HG03139 (cell line): ENCODE measurements around the gene NXNL1.
"Not testable (repeated sequence)": the region's sequence is repeated elsewhere in the genome, so short reads cannot be mapped to it uniquely, and the experiment has no call there.

ENCODE experiments used
- ATAC-seq: cut with Tn5 transposase; IDR thresholded peaks from one replicate; pipeline ENCODE4 v1.9.1; 2021; ENCODE audit not compliant: unreplicated experiment

NXNL1 gene

DNA sequence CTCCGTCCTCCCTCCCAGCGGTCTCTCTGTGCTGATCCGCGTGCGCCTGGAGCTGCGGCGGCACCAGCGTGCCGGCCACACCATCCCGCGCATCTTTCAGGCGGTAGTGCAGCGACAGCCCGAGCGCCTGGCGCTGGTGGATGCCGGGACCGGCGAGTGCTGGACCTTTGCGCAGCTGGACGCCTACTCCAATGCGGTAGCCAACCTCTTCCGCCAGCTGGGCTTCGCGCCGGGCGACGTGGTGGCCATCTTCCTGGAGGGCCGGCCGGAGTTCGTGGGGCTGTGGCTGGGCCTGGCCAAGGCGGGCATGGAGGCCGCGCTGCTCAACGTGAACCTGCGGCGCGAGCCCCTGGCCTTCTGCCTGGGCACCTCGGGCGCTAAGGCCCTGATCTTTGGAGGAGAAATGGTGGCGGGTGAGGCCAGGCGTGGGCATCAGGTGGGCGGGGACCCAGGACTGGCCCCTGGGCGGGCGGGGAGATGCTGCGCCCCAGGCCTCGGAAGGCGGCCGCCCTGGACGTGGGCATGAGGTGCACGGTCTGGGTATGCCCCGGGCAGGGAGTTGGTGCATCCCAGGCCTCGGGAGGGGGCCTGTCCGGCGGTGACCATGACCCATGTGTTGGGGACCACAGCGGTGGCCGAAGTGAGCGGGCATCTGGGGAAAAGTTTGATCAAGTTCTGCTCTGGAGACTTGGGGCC, 26.0 kb upstream of the NXNL1 start:
- no peak for ATAC-seq

DNA sequence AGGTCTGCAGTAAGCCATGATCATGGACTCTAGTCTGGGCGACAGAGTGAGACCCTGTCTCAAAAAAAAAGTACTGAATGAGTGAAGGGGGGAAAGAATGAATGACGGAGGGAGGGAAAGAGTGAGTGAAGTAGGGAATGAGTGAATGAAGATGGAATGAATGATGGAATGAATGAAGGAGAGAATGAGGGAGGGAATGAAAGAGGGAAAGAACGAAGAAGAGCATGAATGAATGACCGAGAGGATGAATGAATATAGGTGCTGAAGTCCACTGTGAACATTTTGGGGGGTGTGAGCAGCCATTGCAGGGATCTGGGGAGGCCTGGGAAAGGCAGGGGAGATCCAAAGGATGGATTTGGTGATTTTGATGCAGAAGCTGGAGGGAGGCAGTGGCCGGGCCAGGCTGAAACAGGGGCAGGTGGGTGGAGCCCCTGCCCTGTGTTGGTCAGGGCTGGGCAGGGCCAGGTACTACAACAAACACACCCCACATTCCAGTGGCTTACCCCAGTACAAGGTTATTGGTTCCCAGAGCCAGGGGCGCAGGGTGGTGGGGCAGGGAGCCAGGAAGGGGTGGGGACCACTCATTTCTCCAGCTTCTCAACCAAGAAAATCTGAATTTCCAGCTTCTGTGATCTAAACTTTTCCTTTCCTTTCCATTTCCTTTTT, 23.9 kb upstream of the NXNL1 start:
- ATAC-seq, result no peak

DNA sequence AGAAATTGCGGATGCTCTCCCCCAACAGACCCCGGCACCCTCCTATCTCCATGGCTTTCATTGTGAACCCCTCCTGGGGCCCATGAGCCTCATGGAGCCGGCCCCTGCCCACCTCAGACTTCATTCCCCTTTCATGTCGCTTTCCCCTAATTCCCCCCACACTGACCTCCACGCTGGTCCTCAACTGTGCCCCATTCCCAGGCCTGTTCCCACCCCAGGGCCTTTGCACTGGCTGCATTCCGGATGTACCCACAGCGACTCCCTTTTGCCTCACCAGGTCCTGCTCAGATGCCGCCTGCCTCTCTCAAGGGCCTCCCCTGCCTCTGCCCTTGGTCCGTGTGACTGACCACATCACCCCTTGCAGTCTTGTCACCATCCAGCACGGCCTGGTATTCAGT, 22.9 kb upstream of the NXNL1 start:
- ATAC-seq, result no peak

DNA sequence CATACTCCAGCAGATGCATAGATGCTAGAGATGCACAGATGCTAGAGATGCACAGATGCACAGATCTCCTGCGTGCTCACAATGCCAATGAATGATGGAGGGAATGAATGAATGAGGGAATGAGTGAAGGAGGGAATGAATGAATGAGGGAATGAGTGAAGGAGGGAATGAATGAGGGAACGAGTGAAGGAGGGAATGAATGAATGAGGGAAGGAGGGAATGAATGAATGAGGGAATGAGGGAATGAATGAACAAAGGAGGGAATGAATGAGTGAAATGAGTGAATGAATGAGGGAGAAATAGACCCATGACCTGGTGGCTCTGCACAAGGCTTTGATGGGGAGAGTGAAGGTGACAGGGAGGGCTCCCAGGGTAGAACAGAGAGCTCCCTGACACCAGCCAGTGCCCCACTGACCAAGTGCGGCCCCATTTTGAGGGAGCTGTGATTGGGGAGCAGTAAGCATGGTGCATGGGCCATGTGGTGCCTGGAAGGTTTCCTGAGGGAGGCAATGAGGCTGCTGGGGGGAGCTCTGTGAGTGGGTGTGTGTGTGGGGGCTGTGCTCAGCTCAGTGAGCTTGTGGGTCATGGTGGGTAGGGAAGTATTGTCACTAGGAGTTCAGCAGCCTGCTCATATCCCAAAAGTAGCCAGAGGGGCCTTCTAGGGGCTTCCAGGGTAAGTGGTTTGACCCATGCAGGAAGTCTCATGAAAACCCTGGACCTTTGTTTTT, 22.3 kb upstream of the NXNL1 start:
- ATAC-seq, result no peak

DNA sequence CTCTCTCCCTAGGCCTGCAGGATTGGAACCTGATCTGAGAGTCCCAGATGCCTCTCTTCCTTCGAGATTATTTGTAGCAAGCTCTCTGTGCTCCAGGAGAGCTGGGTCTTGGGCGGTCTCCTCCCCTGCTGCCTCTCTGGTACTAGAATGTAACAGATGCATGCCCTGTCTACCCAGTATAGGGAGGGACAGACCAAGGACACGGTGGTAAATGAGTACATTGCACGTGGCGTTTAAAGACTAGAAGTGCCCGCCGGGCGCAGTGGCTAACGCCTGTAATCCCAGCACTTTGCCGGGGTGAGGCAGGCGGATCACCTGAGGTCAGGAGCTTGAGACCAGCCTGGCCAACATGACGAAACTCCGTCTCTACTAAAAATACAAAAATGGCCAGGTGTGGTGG, 21.3 kb upstream of the NXNL1 start:
- no peak for ATAC-seq

- ATAC-seq, result no peak
Measured at GRCh38 chr19:17479325-17479791, 18.6 kb upstream of the NXNL1 start.

DNA sequence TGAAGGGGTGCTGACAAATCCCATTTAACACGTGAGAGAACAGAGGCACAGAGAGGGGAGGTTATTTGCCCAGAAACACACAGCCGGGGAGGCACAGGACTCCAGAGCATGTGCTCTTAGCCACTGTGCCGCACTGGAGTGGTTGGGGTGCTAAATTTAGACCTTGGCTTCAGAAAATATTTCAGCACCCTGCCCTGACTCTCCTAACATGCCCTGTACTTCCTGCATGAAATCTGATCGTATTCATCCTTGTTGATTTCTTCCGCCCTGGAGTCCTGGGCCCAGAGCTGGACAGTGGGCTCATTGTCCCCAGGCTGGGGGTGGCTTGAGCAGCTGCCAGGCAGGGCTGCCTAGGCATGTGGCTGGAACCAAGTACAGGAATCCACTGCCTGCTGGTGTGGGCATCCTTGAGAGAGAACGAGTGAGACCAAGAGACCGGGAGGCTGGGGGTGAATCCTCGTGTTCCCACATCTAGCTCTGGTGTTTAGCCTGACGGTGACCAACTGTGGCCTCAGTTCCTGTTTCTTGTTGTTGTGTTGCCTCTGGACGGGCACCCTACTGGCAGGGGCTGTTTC, 14.9 kb upstream of the NXNL1 start:
- ATAC-seq, result no peak

DNA sequence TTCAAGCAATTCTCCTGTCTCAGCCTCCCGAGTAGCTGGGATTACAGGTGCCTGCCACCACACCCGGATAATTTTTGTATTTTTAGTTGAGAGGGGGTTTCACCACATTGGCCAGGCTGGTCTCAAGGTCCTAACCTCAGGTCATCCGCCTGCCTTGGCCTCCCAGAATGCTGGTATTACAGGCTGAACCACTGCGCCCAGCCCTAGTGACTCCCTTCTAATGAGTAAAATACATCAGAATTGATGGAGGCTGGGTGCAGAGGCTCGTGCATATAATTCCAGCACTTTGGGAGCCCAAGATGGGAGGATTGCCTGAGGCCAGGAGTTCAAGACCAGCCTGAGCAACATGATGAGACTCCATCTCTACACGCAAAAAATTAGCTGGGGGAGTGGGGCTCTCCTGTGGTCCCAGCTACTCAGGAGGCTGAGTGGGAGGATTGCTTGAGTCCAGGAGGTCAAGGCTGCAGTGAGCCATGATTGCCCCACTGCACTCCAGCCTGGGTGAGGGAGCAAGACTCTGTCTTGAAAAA, 14.3 kb upstream of the NXNL1 start:
- not testable (repeated sequence) for ATAC-seq

GRCh38 chr19:17473041-17473440, 12.3 kb upstream of the NXNL1 start:
- no peak for ATAC-seq

GRCh38 chr19:17471410-17472125, 10.8 kb upstream of the NXNL1 start:
- ATAC-seq, result no peak

- ATAC-seq, result peak; percentile 72
Measured at GRCh38 chr19:17470068-17470841, 9.5 kb upstream of the NXNL1 start, which contains the start of gene SLC27A1. TSS of gene SLC27A1 (plus strand) at chr19:17470524. CDS start at chr19:17470541, 17 bp downstream.

GRCh38 chr19:17469481-17470067, 8.8 kb upstream of the NXNL1 start:
- ATAC-seq, result peak; percentile 48

GRCh38 chr19:17469092-17469480, 8.4 kb upstream of the NXNL1 start:
- no peak for ATAC-seq

- ATAC-seq, result no peak
Measured at GRCh38 chr19:17468302-17469091, 7.8 kb upstream of the NXNL1 start.

GRCh38 chr19:17467471-17468301, 7.0 kb upstream of the NXNL1 start:
- no peak for ATAC-seq

DNA sequence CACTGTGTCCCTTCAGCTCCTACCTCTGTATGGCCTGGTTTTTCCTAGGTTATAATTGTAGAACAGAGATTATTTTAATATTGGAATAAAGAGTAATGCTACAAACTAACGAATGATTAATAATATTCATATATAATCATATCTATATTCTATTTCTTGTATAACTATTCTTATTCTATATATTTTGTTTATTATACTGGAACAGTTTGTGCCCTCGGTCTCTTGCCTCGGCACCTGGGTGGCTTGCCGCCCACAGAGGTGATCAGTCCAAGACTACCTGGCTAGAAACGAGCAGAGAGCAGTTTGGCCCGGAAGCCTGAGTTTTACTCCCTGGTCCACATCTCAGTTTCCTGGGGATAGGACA, 5.7 kb upstream of the NXNL1 start:
- no peak for ATAC-seq

DNA sequence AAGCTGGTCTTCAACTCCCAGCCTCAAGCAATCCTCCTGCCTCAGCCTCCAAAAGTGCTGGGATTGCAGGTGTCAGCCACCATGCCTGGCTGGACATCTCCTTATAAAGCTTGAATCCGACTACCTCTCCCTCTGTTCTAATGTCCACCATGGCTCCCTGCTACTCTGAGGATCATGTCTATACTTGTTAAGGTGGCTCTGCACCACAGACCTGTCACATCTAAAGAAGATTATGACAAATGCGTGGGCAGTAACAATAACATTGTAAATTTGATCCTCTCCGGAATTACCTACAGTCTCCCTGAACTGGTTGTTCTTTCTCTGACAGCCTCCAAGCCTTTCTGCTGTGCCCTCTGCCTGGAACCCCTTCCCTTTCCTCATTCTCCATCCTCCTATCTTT, 1.8 kb downstream of the NXNL1 start:
- ATAC-seq, result no peak

DNA sequence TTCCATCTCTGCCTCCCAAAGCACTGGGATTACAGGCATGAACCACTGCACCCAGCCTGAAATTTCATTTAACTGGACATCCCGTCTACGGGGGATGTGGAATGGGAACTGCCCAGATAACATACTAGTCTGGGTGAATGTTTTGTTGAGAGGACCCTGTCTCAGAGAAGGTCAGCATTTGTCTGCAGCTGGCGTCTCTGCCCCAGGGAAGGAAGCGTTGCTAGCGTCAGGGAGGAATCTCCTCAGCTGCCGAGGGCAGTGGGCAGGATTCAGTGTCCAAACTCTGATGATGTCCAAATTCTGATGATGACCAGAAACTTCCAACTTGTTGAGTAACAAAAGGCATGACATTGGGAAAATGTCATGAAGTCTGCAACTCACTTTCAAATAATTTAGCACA, 3.1 kb downstream of the NXNL1 start:
- no peak for ATAC-seq
